Gastrocnemius medialis (tissue), 4 donors: Measurements from ENCODE around the gene OR9Q2.

Experiments used
- CTCF ChIP-seq, 5 experiments: fragments of 450-650 bp in 3 of 5; fragments of 200-600 bp in 2 of 5; sonication (generic) in 2 of 5; IDR thresholded peaks in 4 of 5; conservative IDR thresholded peaks in 1 of 5; 1 replicate in 4 of 5; 2 replicates in 1 of 5; pipeline ENCODE4 v1.5.1; 2016 to 2019; ENCODE audit warnings: antibody characterized with exemption in 5 of 5, mild to moderate bottlenecking in 3 of 5, moderate library complexity in 3 of 5
- POLR2A ChIP-seq, 2 donors: fragments of 450-650 bp; IDR thresholded peaks; one replicate each; pipeline ENCODE4 v1.6.1; 2017; ENCODE audit warnings: antibody characterized with exemption in 2 of 2, mild to moderate bottlenecking in 2 of 2, moderate library complexity in 2 of 2

DNA sequence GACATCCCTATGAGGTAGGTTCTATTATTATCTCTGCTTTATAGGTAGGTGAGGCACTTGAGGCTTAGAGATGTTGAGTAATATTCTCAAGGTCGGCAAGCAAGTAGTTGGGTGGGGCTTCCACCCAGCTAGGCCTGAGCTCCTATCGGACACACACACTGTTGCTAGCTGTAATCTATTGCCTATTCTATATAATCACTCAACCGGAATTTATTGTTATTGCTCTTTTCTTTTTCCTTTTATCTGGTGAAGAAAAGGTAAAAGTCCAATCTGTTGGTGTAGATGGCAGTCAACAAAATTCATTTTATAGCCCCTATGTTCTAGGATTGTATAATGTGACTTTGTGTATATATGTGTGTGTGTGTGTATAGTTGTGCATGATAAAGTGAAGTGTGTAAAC lies 3.4 kb downstream of the OR9Q2 start:
- TF ChIP-seq CTCF (IDR thresholded peaks at IDR 0.05 in 4 of 5, conservative IDR thresholded peaks at IDR 0.05 in 1 of 5) (no peak), POLR2A (IDR thresholded peaks at IDR 0.05) (no peak)
